B cell (primary cell): ENCODE data around the gene MIPOL1. TPM values are rescaled to one million over a fixed set of nuclear protein-coding genes. Genes with fewer than 3 reads are reported as not detected.
"Not testable (repeated sequence)": the region's sequence is repeated elsewhere in the genome, so short reads cannot be mapped to it uniquely, and the experiment has no call there.

Experiments used
- ATAC-seq: fragments of 200-7000 bp; cut with Tn5 transposase; one replicate; pipeline ENCODE4 v1.10.0; 2021; ENCODE audit warnings: low read depth, mild to moderate bottlenecking, moderate number of reproducible peaks, moderate library complexity
- CTCF ChIA-PET: fragments of 350-600 bp; sonication (Branson Sonifier 250); formaldehyde crosslinking; loops from one replicate; lab custom pipeline; 2021; ENCODE audit warnings: antibody characterized with exemption, inconsistent platforms; lab: Charles Lee
- POLR2A ChIA-PET: fragments of 350-600 bp; sonication (Branson Sonifier 250); formaldehyde crosslinking; loops from one replicate; lab custom pipeline; 2021; ENCODE audit warnings: antibody characterized with exemption; lab: Charles Lee
- DNase-seq: peaks from one replicate; pipeline ENCODE4 v3.0.0; 2013
- H2AFZ ChIP-seq: 2 replicates; pipeline ENCODE4 v1.6.1; 2012; ENCODE audit warnings: mild to moderate bottlenecking, low read depth, low read length; ENCODE audit not compliant: insufficient read depth, poor library complexity, severe bottlenecking
- H3K27ac ChIP-seq, 2 donors: 1 replicate in 1 of 2; 2 replicates in 1 of 2; pipeline ENCODE4 v1.5.1; 2012 to 2013; ENCODE audit warnings: low read length in 2 of 2, mild to moderate bottlenecking in 2 of 2, moderate library complexity in 1 of 2
- H3K27me3 ChIP-seq, 4 experiments: fragments of 200-600 bp in 1 of 4; sonication (generic) in 1 of 4; replicated peaks in 1 of 4; 1 replicate in 2 of 4; 2 replicates in 2 of 4; pipeline versions ENCODE4 v1.6.1 to v1.7.0; 2013 to 2016; ENCODE audit warnings: low read length in 3 of 4, mild to moderate bottlenecking in 2 of 4, mixed read lengths in 1 of 4, moderate library complexity in 1 of 4; ENCODE audit not compliant: insufficient read depth in 4 of 4, control insufficient read depth in 3 of 4; ENCODE audit errors: control extremely low read depth in 1 of 4
- H3K36me3 ChIP-seq, 2 experiments: replicated peaks in 1 of 2; 1 replicate in 1 of 2; 2 replicates in 1 of 2; pipeline versions ENCODE4 v1.6.1 to v1.7.1; 2013; ENCODE audit warnings: low read length in 1 of 2; ENCODE audit not compliant: insufficient read depth in 2 of 2, control insufficient read depth in 1 of 2; ENCODE audit errors: control extremely low read depth in 1 of 2, extremely low read depth in 1 of 2
- H3K4me1 ChIP-seq, 2 donors: fragments of 200-600 bp in 1 of 2; sonication (generic) in 1 of 2; 1 replicate in 1 of 2; 2 replicates in 1 of 2; pipeline versions ENCODE4 v1.5.1 to v1.6.1; 2013 to 2017; ENCODE audit warnings: low read length in 2 of 2; ENCODE audit not compliant: control insufficient read depth in 2 of 2, insufficient read depth in 2 of 2
- H3K4me2 ChIP-seq: replicated peaks from 2 replicates; pipeline ENCODE3; 2012; ENCODE audit warnings: mild to moderate bottlenecking, low read depth, low read length; ENCODE audit not compliant: poor library complexity, severe bottlenecking
- H3K4me3 ChIP-seq, 5 experiments: fragments of 200-600 bp in 1 of 5; sonication (generic) in 1 of 5; 1 replicate in 3 of 5; 2 replicates in 2 of 5; pipeline versions ENCODE4 v1.5.1 to v1.7.0; 2011 to 2016; ENCODE audit warnings: low read length in 4 of 5, mild to moderate bottlenecking in 4 of 5, low read depth in 2 of 5, control low read depth in 1 of 5, moderate library complexity in 1 of 5; ENCODE audit not compliant: insufficient read depth in 1 of 5; ENCODE audit errors: control extremely low read depth in 1 of 5, extremely low read depth in 1 of 5
- H3K79me2 ChIP-seq: fragments of 200-600 bp; sonication (generic); one replicate; pipeline ENCODE4 v1.6.0; 2016; ENCODE audit warnings: low read length; ENCODE audit not compliant: control insufficient read depth, insufficient read depth
- H3K9ac ChIP-seq: fragments of 200-600 bp; sonication (generic); 2 replicates; pipeline ENCODE4 v1.6.1; 2017; ENCODE audit warnings: mild to moderate bottlenecking, low read length, moderate library complexity
- H3K9me3 ChIP-seq, 3 donors: one replicate each; pipeline versions ENCODE4 v1.6.1 to v1.7.1; 2013; ENCODE audit warnings: low read length in 2 of 3; ENCODE audit not compliant: control insufficient read depth in 2 of 3, insufficient read depth in 1 of 3; ENCODE audit errors: control extremely low read depth in 1 of 3
- H4K20me1 ChIP-seq: 2 replicates; pipeline ENCODE4 v1.6.0; 2012; ENCODE audit warnings: mild to moderate bottlenecking, low read length; ENCODE audit not compliant: insufficient read depth, control insufficient read depth, poor library complexity, severe bottlenecking
- H3K27ac Mint-ChIP-seq: one replicate; pipeline ENCODE4 v1.8.0; 2021; ENCODE audit warnings: mixed read lengths
- H3K27me3 Mint-ChIP-seq: one replicate; pipeline ENCODE4 v1.8.0; 2021; ENCODE audit warnings: mixed read lengths
- H3K4me1 Mint-ChIP-seq: one replicate; pipeline ENCODE4 v1.8.0; 2021; ENCODE audit warnings: mixed read lengths
- H3K4me3 Mint-ChIP-seq: one replicate; pipeline ENCODE4 v1.8.0; 2021; ENCODE audit warnings: mixed read lengths
- H3K9me3 Mint-ChIP-seq: one replicate; pipeline ENCODE4 v1.8.0; 2022; ENCODE audit warnings: mixed read lengths; ENCODE audit not compliant: insufficient read depth
- CTCF ChIP-seq: fragments of 200-600 bp; IDR thresholded peaks from one replicate; pipeline ENCODE4 v1.8.0; 2022; ENCODE audit warnings: antibody characterized with exemption, mild to moderate bottlenecking
- EZH2 ChIP-seq: IDR thresholded peaks from 2 replicates; pipeline ENCODE4 v1.6.1; 2012; ENCODE audit warnings: borderline replicate concordance, low read depth, mild to moderate bottlenecking, moderate library complexity, low read length; ENCODE audit not compliant: insufficient read depth, poor library complexity, severe bottlenecking
- WGBS: methylation state at CpG from one replicate; pipeline ENCODE4 v1.1.5; 2013; ENCODE audit warnings: missing lambda C conversion rate; ENCODE audit not compliant: insufficient coverage; 5-methylcytosine and 5-hydroxymethylcytosine counted together
- intact Hi-C: fragments of 100-400 bp; cut with micrococcal nuclease; formaldehyde crosslinking; loops from one replicate; pipeline ENCODE4 v1.10.0; 2022
- polyA plus RNA-seq: library from polyadenylated mRNA; depleted of rRNA; stranded (reverse); fragments of >200 nt; gene quantifications from 2 replicates; pipeline ENCODE4 v1.2.3, GENCODE V29; 2012
- total RNA-seq, 2 donors: library from RNA; stranded (reverse); fragments of 120-200 nt in 1 of 2; gene quantifications; 1 replicate in 1 of 2; 2 replicates in 1 of 2; pipeline versions ENCODE4 v1.2.3 to v1.2.4, GENCODE V29; 2013 to 2022

The MIPOL1 gene
- total and polyA plus RNA-seq, 2 donors (not counting 1 experiment from before 2014, with no cell fraction given), result 0.17 TPM; not detected in 1

DNA sequence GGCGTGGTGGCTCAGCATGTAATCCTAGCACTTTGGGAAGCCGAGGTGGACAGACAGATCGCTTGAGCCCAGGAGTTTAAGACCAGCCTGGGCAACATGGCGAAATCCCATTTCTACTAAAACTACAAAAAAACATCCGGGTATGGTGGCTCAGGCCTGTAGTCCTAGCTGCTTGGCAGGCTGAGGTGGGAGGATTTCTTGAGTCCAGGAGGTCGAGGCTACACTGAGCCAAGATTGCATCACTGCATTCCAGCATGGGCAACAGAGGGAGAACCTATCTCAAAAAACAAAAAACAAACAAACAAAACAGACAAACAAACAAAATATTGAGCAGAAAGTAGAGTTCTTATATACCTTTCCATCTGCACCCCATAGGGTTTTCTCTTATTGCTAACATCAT, 16.3 kb upstream of the MIPOL1 start:
- ChIA-PET POLR2A (no interaction called here), CTCF (no interaction called here)
- H3K27me3 ChIP-seq, result no peaks in the 10 kb centered on the region
- no peaks in the 10 kb centered on the region for H3K27me3 Mint-ChIP-seq
- no peaks in the 10 kb centered on the region for H3K4me1 ChIP-seq
- no peak overlapping the region for H3K27ac Mint-ChIP-seq
- H3K4me3 ChIP-seq, result no peak overlapping the region
- no peaks in the 10 kb centered on the region for H3K4me1 Mint-ChIP-seq
- DNase-seq, result no peak
- no peak for ATAC-seq
- H3K79me2 ChIP-seq, result no peaks in the 10 kb centered on the region
- TF ChIP-seq EZH2 (no peak), CTCF (no peak)
- intact Hi-C loops, result no loop called here
- H3K9ac ChIP-seq, result no peak overlapping the region
- H3K9me3 Mint-ChIP-seq, result peaks cover 3% of the 10 kb centered on the region
- H3K36me3 ChIP-seq, result no peaks in the 10 kb centered on the region
- H3K27ac ChIP-seq, result no peak overlapping the region
- H4K20me1 ChIP-seq, result no peaks in the 10 kb centered on the region
- no peak overlapping the region for H3K4me3 Mint-ChIP-seq
- no peak overlapping the region for H3K4me2 ChIP-seq
- peaks cover 0 to 11% (median 0%) of the 10 kb centered on the region in 3 donors for H3K9me3 ChIP-seq
- H2AFZ ChIP-seq, result no peak overlapping the region
- WGBS, result 94% methylated on average over 2 of the region's 6 CpGs

DNA sequence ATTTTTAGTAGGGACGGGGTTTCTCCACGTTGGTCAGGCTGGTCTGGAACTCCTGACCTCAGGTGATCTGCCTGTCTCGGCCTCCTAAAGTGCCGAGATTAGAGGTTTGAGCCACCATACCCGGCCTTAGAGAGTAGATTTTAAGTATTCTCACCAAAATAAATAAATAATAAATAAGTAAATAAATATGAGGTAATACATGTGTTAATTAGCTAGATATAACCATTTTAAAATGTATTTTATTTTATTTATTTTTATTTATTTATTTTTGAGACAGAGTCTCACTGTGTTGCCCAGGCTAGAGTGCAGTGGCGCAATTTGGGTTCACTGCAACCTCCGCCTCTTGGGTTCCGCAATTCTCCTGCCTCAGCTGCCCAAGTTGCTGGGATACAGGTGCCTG, 13.2 kb upstream of the MIPOL1 start:
- H3K4me3 Mint-ChIP-seq, H3K4me3 ChIP-seq, intact Hi-C loops, H3K9me3 Mint-ChIP-seq, H3K27ac ChIP-seq, ATAC-seq, H3K79me2 ChIP-seq, H3K4me1 ChIP-seq, H3K36me3 ChIP-seq, H3K27me3 ChIP-seq, H3K9ac ChIP-seq, H4K20me1 ChIP-seq, H3K4me2 ChIP-seq, CTCF ChIA-PET, POLR2A ChIA-PET, H3K27me3 Mint-ChIP-seq, DNase-seq, H3K4me1 Mint-ChIP-seq, H3K27ac Mint-ChIP-seq, H2AFZ ChIP-seq: not testable (repeated sequence)
- WGBS, result 97% methylated on average over 3 of the region's 8 CpGs
- peaks cover 0 to 13% (median 0%) of the 10 kb centered on the region in 3 donors for H3K9me3 ChIP-seq
